ENCODE data around the gene MAP2.

The MAP2 gene

DNA sequence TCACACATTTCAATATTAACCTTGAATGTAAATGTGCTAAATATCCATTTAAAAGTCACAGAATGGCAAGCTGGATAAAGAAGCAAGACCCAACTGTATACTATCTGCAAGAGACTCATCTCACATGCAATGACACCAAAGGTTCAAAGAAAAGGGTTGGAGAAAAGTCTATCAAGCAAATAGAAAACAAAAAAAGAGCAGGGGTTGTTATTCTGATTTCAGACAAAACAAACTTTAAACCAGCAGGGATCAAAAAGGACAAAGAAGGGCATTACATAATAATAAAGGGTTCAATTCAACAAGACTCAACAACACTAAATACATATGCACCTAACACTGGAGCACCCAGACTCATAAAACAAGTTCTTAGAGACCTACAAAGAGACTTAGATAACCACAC lies 333.3 kb downstream of the MAP2 start:
- H3K4me3 ChIP-seq (ENCODE audit: low read depth, low read length): no peak overlapping the region
- DNase-seq (ENCODE audit: low read depth): no peak
- TF ChIP-seq CTCF (IDR thresholded peaks at IDR 0.05; ENCODE audit: low read depth, low read length) (no peak), POLR2A (IDR thresholded peaks at IDR 0.05; ENCODE audit: extremely low read depth, insufficient read length) (no peak), MYC (IDR thresholded peaks at IDR 0.05; ENCODE audit: low read depth, low read length) (no peak), MAX (IDR thresholded peaks at IDR 0.05; ENCODE audit: low read depth, low read length) (no peak)

GRCh38 chr2:209761566-209761965 lies 337.7 kb downstream of the MAP2 start:
- TF ChIP-seq MAX (IDR thresholded peaks at IDR 0.05; ENCODE audit: low read depth, low read length): no peak
- TF ChIP-seq MYC (IDR thresholded peaks at IDR 0.05; ENCODE audit: low read depth, low read length): no peak
- no peak for DNase-seq (ENCODE audit: low read depth)
- no peak overlapping the region for H3K4me3 ChIP-seq (ENCODE audit: low read depth, low read length)

DNA sequence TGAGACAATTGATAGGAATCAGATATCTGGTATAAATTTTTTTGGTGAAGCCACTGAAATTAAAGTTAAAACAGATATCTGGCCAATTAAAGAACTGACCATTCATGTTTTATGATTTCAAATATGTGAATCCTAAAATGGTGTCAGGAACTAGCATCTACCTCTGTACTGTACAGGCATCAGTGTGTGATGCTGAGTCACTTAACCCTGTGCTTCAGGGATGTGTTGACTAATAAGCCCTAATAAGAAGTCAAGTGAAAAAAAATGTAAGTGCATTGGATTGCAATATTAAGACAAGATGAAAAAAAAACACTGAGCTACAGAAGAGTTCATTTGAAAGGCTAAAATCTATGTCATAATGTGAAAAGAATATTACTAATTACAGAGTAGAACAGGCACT lies 338.7 kb downstream of the MAP2 start:
- TF ChIP-seq MAX (IDR thresholded peaks at IDR 0.05; ENCODE audit: low read depth, low read length) (no peak), POLR2A (IDR thresholded peaks at IDR 0.05; ENCODE audit: extremely low read depth, insufficient read length) (no peak), CTCF (IDR thresholded peaks at IDR 0.05; ENCODE audit: low read depth, low read length) (no peak), MYC (IDR thresholded peaks at IDR 0.05; ENCODE audit: low read depth, low read length) (no peak)
- H3K4me3 ChIP-seq (ENCODE audit: low read depth, low read length): no peak overlapping the region
- no peak for DNase-seq (ENCODE audit: low read depth)

GRCh38 chr2:209763106-209763505 lies 339.3 kb downstream of the MAP2 start:
- no peak for TF ChIP-seq MYC (IDR thresholded peaks at IDR 0.05; ENCODE audit: low read depth, low read length)
- no peak for TF ChIP-seq POLR2A (IDR thresholded peaks at IDR 0.05; ENCODE audit: extremely low read depth, insufficient read length)
- no peak for TF ChIP-seq MAX (IDR thresholded peaks at IDR 0.05; ENCODE audit: low read depth, low read length)
- no peak for TF ChIP-seq CTCF (IDR thresholded peaks at IDR 0.05; ENCODE audit: low read depth, low read length)
- H3K4me3 ChIP-seq (ENCODE audit: low read depth, low read length): no peak overlapping the region
- DNase-seq (ENCODE audit: low read depth): peak; percentile 11

DNA sequence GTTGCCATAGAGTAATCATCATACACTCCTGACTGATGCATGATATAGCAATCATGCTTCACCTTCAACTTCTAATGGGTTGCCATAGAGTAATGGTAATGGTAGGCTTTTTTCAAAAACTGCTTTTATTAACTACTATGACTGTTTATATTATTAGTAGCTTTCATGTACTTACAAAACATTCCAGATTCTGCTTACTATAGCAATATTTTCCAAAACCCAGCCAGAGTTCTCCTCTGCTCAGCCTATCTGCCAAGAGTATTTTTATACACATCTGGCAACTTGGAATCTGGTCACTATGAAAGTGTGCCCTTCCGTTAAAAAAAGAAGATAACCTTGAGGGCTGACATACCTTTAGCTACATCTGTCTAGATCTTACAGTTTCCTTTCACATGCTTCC lies 342.8 kb downstream of the MAP2 start:
- TF ChIP-seq POLR2A (IDR thresholded peaks at IDR 0.05; ENCODE audit: extremely low read depth, insufficient read length) (no peak), MAX (IDR thresholded peaks at IDR 0.05; ENCODE audit: low read depth, low read length) (no peak)
- DNase-seq (ENCODE audit: low read depth): no peak
- no peak overlapping the region for H3K4me3 ChIP-seq (ENCODE audit: low read depth, low read length)

DNA sequence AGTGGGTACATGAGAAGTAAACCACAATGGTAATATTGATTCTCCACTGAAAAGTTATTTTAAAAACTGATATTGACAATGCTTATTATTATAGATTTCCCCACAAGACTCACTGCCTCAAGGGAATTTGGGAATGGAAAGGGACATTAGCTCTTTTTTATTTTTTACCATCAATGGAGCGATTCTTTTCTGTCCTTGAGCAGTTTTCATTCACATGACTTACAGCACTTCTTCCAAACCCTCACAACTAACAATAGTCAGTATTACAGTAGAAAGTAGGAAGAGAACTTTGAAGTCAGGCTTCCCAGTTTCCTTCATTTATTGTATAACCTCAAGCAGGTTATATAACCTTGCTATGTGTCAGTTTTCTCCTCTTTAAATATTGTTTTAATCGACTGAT lies 343.5 kb downstream of the MAP2 start:
- TF ChIP-seq MAX (IDR thresholded peaks at IDR 0.05; ENCODE audit: low read depth, low read length) (no peak), POLR2A (IDR thresholded peaks at IDR 0.05; ENCODE audit: extremely low read depth, insufficient read length) (no peak), CTCF (IDR thresholded peaks at IDR 0.05; ENCODE audit: low read depth, low read length) (no peak), MYC (IDR thresholded peaks at IDR 0.05; ENCODE audit: low read depth, low read length) (no peak)
- H3K4me3 ChIP-seq (ENCODE audit: low read depth, low read length): no peak overlapping the region
- no peak for DNase-seq (ENCODE audit: low read depth)

- H3K4me3 ChIP-seq (ENCODE audit: low read depth, low read length): no peak overlapping the region
- no peak for TF ChIP-seq CTCF (IDR thresholded peaks at IDR 0.05; ENCODE audit: low read depth, low read length)
- no peak for TF ChIP-seq MAX (IDR thresholded peaks at IDR 0.05; ENCODE audit: low read depth, low read length)
- no peak for TF ChIP-seq MYC (IDR thresholded peaks at IDR 0.05; ENCODE audit: low read depth, low read length)
- TF ChIP-seq POLR2A (IDR thresholded peaks at IDR 0.05; ENCODE audit: extremely low read depth, insufficient read length): no peak
- no peak for DNase-seq (ENCODE audit: low read depth)
Observed at GRCh38 chr2:209768557-209768956, 344.7 kb downstream of the MAP2 start.
